ENCODE measurements around the gene ZFR.

DNA sequence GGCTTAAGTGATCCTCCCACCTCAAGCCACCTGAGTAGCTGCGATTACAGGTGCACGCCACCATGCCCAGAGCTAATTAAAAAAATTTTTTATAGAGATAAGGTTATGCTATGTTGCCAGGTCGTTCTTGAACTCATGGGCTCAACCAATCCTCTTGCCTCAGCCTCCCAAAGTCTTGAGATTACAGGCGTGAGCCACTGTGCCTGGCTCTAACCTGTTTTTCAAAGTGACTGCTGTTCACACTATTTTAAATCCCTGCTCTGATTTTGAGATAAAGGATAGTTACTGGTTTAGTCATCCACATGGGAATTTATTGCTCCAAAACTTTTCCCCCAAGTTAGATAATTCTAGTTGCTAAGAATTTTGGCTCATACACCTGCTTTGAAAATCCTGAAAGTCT, 83.6 kb downstream of the ZFR start:
- TF ChIP-seq POLR2A (IDR thresholded peaks at IDR 0.05; ENCODE audit: low read length) (no peak), CHD2 (IDR thresholded peaks at IDR 0.05; ENCODE audit: low read length, partially characterized antibody) (no peak), EP300 (IDR thresholded peaks at IDR 0.05) (no peak), CEBPB (IDR thresholded peaks at IDR 0.05) (no peak), MAZ (IDR thresholded peaks at IDR 0.05; ENCODE audit: borderline replicate concordance, low read depth, low read length) (no peak), SMC3 (IDR thresholded peaks at IDR 0.05) (no peak), HEYL (CRISPR knock-in tag; IDR thresholded peaks at IDR 0.05) (no peak)
- TF ChIP-seq, protein P1, sequence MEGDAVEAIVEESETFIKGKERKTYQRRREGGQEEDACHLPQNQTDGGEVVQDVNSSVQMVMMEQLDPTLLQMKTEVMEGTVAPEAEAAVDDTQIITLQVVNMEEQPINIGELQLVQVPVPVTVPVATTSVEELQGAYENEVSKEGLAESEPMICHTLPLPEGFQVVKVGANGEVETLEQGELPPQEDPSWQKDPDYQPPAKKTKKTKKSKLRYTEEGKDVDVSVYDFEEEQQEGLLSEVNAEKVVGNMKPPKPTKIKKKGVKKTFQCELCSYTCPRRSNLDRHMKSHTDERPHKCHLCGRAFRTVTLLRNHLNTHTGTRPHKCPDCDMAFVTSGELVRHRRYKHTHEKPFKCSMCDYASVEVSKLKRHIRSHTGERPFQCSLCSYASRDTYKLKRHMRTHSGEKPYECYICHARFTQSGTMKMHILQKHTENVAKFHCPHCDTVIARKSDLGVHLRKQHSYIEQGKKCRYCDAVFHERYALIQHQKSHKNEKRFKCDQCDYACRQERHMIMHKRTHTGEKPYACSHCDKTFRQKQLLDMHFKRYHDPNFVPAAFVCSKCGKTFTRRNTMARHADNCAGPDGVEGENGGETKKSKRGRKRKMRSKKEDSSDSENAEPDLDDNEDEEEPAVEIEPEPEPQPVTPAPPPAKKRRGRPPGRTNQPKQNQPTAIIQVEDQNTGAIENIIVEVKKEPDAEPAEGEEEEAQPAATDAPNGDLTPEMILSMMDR (IDR thresholded peaks at IDR 0.05) = no peak

Measured in A549 (cell line).